H9 (cell line): ENCODE results near the gene GMPR2. TPM values are rescaled to one million over a fixed set of nuclear protein-coding genes. Genes with fewer than 3 reads are reported as not detected.

Source experiments
- DNase-seq: peaks from one replicate; pipeline ENCODE4 v3.0.0-alpha.2; 2017
- H2AFZ ChIP-seq: one replicate; pipeline ENCODE4 v1.6.1; 2013; ENCODE audit warnings: mild to moderate bottlenecking, low read length, control low read depth, moderate library complexity
- H2AK5ac ChIP-seq: 2 replicates; pipeline ENCODE4 v1.6.1; 2013; ENCODE audit warnings: low read length, control low read depth, mixed read lengths; ENCODE audit not compliant: insufficient read length
- H2BK120ac ChIP-seq: one replicate; pipeline ENCODE4 v1.6.1; 2013; ENCODE audit warnings: low read depth, mild to moderate bottlenecking, low read length, control low read depth, inconsistent platforms; ENCODE audit not compliant: poor library complexity, severe bottlenecking
- H2BK12ac ChIP-seq: 2 replicates; pipeline ENCODE4 v1.6.1; 2013; ENCODE audit warnings: low read length, control low read depth, mixed read lengths, low read depth; ENCODE audit not compliant: insufficient read length
- H2BK15ac ChIP-seq: 2 replicates; pipeline ENCODE4 v1.6.1; 2013; ENCODE audit warnings: low read depth, low read length, control low read depth
- H2BK20ac ChIP-seq: one replicate; pipeline ENCODE4 v1.6.1; 2013; ENCODE audit warnings: low read depth, mild to moderate bottlenecking, low read length, control low read depth, inconsistent platforms; ENCODE audit not compliant: poor library complexity, severe bottlenecking
- H2BK5ac ChIP-seq: 2 replicates; pipeline ENCODE4 v1.6.1; 2013; ENCODE audit warnings: low read length, control low read depth, mixed read lengths; ENCODE audit not compliant: insufficient read length
- H3K14ac ChIP-seq: 2 replicates; pipeline ENCODE4 v1.6.1; 2013; ENCODE audit warnings: low read length, control low read depth; ENCODE audit not compliant: insufficient read depth
- H3K18ac ChIP-seq: 2 replicates; pipeline ENCODE4 v1.6.1; 2013; ENCODE audit warnings: low read depth, mild to moderate bottlenecking, mixed read lengths, low read length, control low read depth; ENCODE audit not compliant: insufficient read length
- H3K23ac ChIP-seq: 2 replicates; pipeline ENCODE4 v1.6.1; 2013; ENCODE audit warnings: low read length, control low read depth, mixed read lengths, low read depth; ENCODE audit not compliant: insufficient read length
- H3K23me2 ChIP-seq: 2 replicates; pipeline ENCODE4 v1.6.1; 2013; ENCODE audit warnings: low read depth, mild to moderate bottlenecking, mixed read lengths, low read length, control low read depth; ENCODE audit not compliant: insufficient read length, poor library complexity, severe bottlenecking
- H3K27ac ChIP-seq: 2 replicates; pipeline ENCODE4 v1.5.1; 2013; ENCODE audit warnings: low read length, control low read depth, mixed read lengths, low read depth; ENCODE audit not compliant: insufficient read length
- H3K27me3 ChIP-seq: 2 replicates; pipeline ENCODE4 v1.6.1; 2013; ENCODE audit warnings: low read length, control low read depth, inconsistent platforms; ENCODE audit not compliant: insufficient read depth
- H3K4ac ChIP-seq: 2 replicates; pipeline ENCODE4 v1.6.1; 2013; ENCODE audit warnings: low read depth, mild to moderate bottlenecking, control low read depth, inconsistent platforms, low read length, moderate library complexity
- H3K4me1 ChIP-seq: 2 replicates; pipeline ENCODE4 v1.6.1; 2013; ENCODE audit warnings: low read length, control low read depth, inconsistent platforms; ENCODE audit not compliant: insufficient read depth
- H3K4me2 ChIP-seq: 2 replicates; pipeline ENCODE4 v1.6.1; 2013; ENCODE audit warnings: low read length, control low read depth, mixed read lengths; ENCODE audit not compliant: insufficient read length, insufficient read depth
- H3K56ac ChIP-seq: 2 replicates; pipeline ENCODE4 v1.6.1; 2013; ENCODE audit warnings: low read depth, mild to moderate bottlenecking, mixed read lengths, low read length, control low read depth; ENCODE audit not compliant: insufficient read length
- H3K79me1 ChIP-seq: 2 replicates; pipeline ENCODE4 v1.6.1; 2013; ENCODE audit warnings: low read depth, mild to moderate bottlenecking, moderate library complexity, low read length, control low read depth, inconsistent platforms; ENCODE audit not compliant: insufficient read depth, poor library complexity, severe bottlenecking
- H3K79me2 ChIP-seq: 2 replicates; pipeline ENCODE4 v1.6.1; 2013; ENCODE audit warnings: low read length, control low read depth, inconsistent platforms; ENCODE audit not compliant: insufficient read depth
- H3K9ac ChIP-seq: 2 replicates; pipeline ENCODE4 v1.6.1; 2013; ENCODE audit warnings: low read length, control low read depth, mixed read lengths; ENCODE audit not compliant: insufficient read length; ENCODE audit errors: extremely low read depth
- H3K9me3 ChIP-seq: one replicate; pipeline ENCODE4 v1.6.1; 2013; ENCODE audit warnings: low read depth, low read length, inconsistent platforms; ENCODE audit not compliant: control insufficient read depth
- H3T11ph ChIP-seq: one replicate; pipeline ENCODE4 v1.6.1; 2013; ENCODE audit warnings: mild to moderate bottlenecking, low read length, control low read depth, inconsistent platforms
- H4K20me1 ChIP-seq: one replicate; pipeline ENCODE4 v1.6.1; 2013; ENCODE audit not compliant: control insufficient read depth, insufficient read length, insufficient read depth
- H4K5ac ChIP-seq: 2 replicates; pipeline ENCODE4 v1.6.1; 2013; ENCODE audit warnings: low read depth, mild to moderate bottlenecking, mixed read lengths, low read length, control low read depth; ENCODE audit not compliant: insufficient read length
- H4K8ac ChIP-seq: replicated peaks from 2 replicates; pipeline ENCODE4 v1.6.1; 2013; ENCODE audit warnings: low read length, control low read depth, mixed read lengths, low read depth; ENCODE audit not compliant: insufficient read length
- H4K91ac ChIP-seq: 2 replicates; pipeline ENCODE4 v1.6.1; 2013; ENCODE audit warnings: low read depth, mild to moderate bottlenecking, moderate library complexity, mixed read lengths, low read length, control low read depth; ENCODE audit not compliant: insufficient read length
- H3K27ac Mint-ChIP-seq, 3 experiments: 2 replicates in 2 of 3; 3 replicates in 1 of 3; pipeline ENCODE4 v1.8.0; 2020 to 2021; ENCODE audit warnings: mixed read lengths in 3 of 3, mild to moderate bottlenecking in 1 of 3, moderate library complexity in 1 of 3
- H3K27me3 Mint-ChIP-seq: 2 replicates; pipeline ENCODE4 v1.8.0; 2021; ENCODE audit warnings: low read depth, mild to moderate bottlenecking, moderate library complexity, mixed read lengths
- H3K36me3 Mint-ChIP-seq, 3 experiments: 2 replicates in 2 of 3; 3 replicates in 1 of 3; pipeline ENCODE4 v1.8.0; 2020 to 2021; ENCODE audit warnings: low read depth in 3 of 3, mixed read lengths in 3 of 3; ENCODE audit not compliant: insufficient read depth in 1 of 3
- H3K4me1 Mint-ChIP-seq, 2 experiments: 2 replicates each; pipeline ENCODE4 v1.8.0; 2020; ENCODE audit warnings: mixed read lengths in 2 of 2
- H3K4me3 Mint-ChIP-seq, 2 experiments: 2 replicates in 1 of 2; 3 replicates in 1 of 2; pipeline ENCODE4 v1.8.0; 2020 to 2021; ENCODE audit warnings: mild to moderate bottlenecking in 2 of 2, mixed read lengths in 2 of 2, moderate library complexity in 1 of 2
- H3K9me3 Mint-ChIP-seq, 2 experiments: 2 replicates in 1 of 2; 3 replicates in 1 of 2; pipeline ENCODE4 v1.8.0; 2020; ENCODE audit warnings: mild to moderate bottlenecking in 2 of 2, mixed read lengths in 2 of 2, moderate library complexity in 1 of 2
- CTCF ChIP-seq: fragments of 200-600 bp; sonication (generic); conservative IDR thresholded peaks from 3 replicates; pipeline ENCODE4 v1.8.0; 2021; ENCODE audit warnings: antibody characterized with exemption, mild to moderate bottlenecking
- WGBS: extraction: QIAGEN DNeasy Blood & Tissue Kit; methylation state at CpG from one replicate; pipeline ENCODE4 v1.1.7; 2013; ENCODE audit warnings: missing lambda C conversion rate, low lambda C conversion rate, mixed read lengths; ENCODE audit not compliant: insufficient read length; ENCODE audit errors: extremely low coverage; 5-methylcytosine and 5-hydroxymethylcytosine counted together
- total RNA-seq: library from RNA; stranded (reverse); gene quantifications from 2 replicates; pipeline ENCODE4 v1.2.1, GENCODE V29; 2021

The GMPR2 gene
- total RNA-seq, 1 experiment from 2014 or later, result 84.7 TPM

DNA sequence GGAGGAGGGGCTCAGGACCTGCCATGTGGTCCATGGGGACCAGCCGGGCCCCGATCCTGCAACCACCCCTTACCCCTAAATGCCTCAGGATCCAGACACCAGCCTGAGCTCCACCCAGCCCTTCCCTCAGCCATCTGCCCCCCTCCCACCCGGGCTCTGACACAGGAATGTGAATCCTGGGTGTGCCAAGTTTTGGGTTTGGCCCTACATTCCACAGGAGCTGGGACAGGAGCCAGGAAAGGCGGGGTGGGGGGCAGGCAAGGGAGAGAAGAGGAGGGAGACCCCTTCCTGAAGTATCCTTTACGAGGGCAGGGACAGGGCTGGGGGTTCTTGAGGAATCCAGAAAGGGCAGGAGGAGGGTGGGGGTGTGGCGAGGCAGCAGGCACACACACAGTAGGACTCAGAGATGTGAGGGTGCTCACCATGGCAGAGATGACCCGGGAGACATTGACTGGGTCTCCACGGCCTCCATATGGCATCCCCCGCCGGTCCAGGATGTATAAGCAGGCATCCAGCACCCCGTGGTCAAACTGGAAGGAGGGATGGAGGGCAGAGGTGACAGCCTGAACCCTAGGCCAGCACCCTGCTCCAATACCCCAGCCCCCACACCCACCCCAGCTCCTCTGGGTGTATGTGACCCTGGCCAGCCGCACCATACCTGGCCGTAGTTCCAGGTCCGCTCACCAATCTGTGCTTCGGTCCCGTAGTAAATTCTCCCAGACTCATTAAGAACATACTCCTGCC is 26.7 kb downstream of the GMPR2 start:
- no peak overlapping the region for H2AK5ac ChIP-seq
- H2BK15ac ChIP-seq, result no peak overlapping the region
- TF ChIP-seq CTCF, result no peak
- no peaks in the 10 kb centered on the region for H3K4me1 ChIP-seq
- no peak overlapping the region for H2BK20ac ChIP-seq
- H3K4me1 Mint-ChIP-seq, result no peaks in the 10 kb centered on the region; a peak in 2 of 4 replicates
- H3K23ac ChIP-seq, result no peak overlapping the region
- H3K79me1 ChIP-seq, result no peaks in the 10 kb centered on the region
- no peaks in the 10 kb centered on the region for H3K36me3 Mint-ChIP-seq
- no peak overlapping the region for H3K4me2 ChIP-seq
- H3K79me2 ChIP-seq, result no peaks in the 10 kb centered on the region
- no peaks in the 10 kb centered on the region for H3K27me3 ChIP-seq
- no peak overlapping the region for H3K56ac ChIP-seq
- no peak overlapping the region for H4K8ac ChIP-seq
- no peaks in the 10 kb centered on the region; the same call in 1 of the 2 replicates for H3K27me3 Mint-ChIP-seq
- no peaks in the 10 kb centered on the region for H3K23me2 ChIP-seq
- H3K18ac ChIP-seq, result no peak overlapping the region
- no peak overlapping the region for H2AFZ ChIP-seq
- no peaks in the 10 kb centered on the region for H3K9me3 Mint-ChIP-seq
- peak overlapping the region in 1 of 3 experiments; percentile 85; a peak in 1 of 7 replicates for H3K27ac Mint-ChIP-seq
- no peak overlapping the region for H4K91ac ChIP-seq
- WGBS, result no CpG with 5 or more reads among the region's 16 CpGs
- no peak overlapping the region for H2BK120ac ChIP-seq
- H3K9me3 ChIP-seq, result no peaks in the 10 kb centered on the region
- H3K4ac ChIP-seq, result no peak overlapping the region
- no peak overlapping the region for H2BK5ac ChIP-seq
- no peak overlapping the region for H3T11ph ChIP-seq
- no peaks in the 10 kb centered on the region for H4K20me1 ChIP-seq
- no peak overlapping the region for H3K9ac ChIP-seq
- H3K27ac ChIP-seq, result no peak overlapping the region
- no peak overlapping the region for H3K4me3 Mint-ChIP-seq
- no peak overlapping the region for H4K5ac ChIP-seq
- no peak for DNase-seq
- H3K14ac ChIP-seq, result no peak overlapping the region
- no peak overlapping the region for H2BK12ac ChIP-seq
